HG02759 (cell line): ENCODE measurements around the gene MMP7.
A peak's percentile ranks its signal among the peaks of the same experiment; 100 is the strongest.

Source experiments
- ATAC-seq: cut with Tn5 transposase; IDR thresholded peaks from one replicate; pipeline ENCODE4 v1.9.1; 2021; ENCODE audit warnings: mild to moderate bottlenecking, moderate library complexity; ENCODE audit not compliant: unreplicated experiment

The MMP7 gene

GRCh38 chr11:102497061-102497460 lies 33.5 kb downstream of the MMP7 start:
- ATAC-seq = no peak

GRCh38 chr11:102495161-102496042 lies 35.1 kb downstream of the MMP7 start:
- peak; percentile 81 for ATAC-seq

DNA sequence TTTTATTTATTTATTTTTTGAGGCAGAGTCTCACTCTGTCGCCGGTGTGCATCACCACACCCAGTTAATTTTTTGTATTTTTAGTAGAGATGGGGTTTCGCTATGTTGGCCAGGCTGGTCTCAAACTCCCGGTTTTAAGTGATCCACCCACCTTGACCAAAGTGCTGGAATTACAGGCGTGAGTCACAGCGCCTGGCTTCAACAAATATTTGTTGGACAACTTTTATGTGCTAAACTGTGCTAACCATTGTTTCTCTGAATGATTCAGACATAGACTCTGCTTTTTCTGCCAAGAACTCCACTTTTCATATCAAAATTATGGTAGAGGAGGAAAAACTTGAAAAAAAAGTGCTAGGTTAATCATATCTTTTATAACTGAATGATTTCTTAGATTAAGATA lies 36.3 kb downstream of the MMP7 start:
- no peak for ATAC-seq

GRCh38 chr11:102493524-102493923 lies 37.0 kb downstream of the MMP7 start:
- no peak for ATAC-seq

DNA sequence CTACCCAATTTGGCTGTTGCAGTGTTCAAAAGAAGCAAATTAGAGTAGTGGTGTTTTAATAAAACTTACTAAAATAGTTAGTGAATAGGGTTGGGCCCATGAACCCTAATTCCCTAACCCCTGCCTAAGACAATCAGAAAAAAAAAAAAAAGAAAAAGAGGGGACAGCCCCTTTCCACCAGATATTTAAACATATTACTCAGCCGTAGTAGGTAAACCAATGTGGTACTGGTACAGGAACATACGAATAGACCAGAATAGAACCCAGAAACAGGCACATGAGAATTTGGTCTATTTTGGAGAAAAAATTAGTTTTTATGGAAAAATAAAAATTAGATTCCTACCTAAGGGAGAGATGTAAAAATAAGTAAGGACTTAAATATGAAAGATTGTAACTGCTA lies 38.6 kb downstream of the MMP7 start:
- ATAC-seq = no peak

- no peak for ATAC-seq
These were observed 41.1 kb downstream of the MMP7 start for GRCh38 chr11:102489186-102490145.

DNA sequence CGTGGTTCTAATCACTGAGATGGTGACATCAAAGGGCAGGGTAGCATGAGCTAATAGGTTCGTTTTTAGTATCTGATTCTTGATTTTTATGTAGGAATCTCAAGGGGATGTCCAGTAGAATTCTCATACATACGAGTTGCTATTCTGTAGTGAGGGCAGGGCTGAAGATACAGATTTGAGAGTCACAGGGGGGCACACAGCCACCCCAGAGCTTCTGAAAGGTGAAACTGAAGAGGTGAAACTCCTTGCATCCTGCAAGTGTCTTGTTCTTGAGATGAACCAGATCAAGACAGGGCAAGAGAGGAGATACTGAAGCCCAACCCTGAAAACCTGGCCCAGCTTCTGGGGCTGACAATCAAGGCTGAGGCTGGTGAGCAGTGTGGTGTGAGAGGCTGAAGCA lies 42.3 kb downstream of the MMP7 start:
- ATAC-seq = peak; percentile 65

DNA sequence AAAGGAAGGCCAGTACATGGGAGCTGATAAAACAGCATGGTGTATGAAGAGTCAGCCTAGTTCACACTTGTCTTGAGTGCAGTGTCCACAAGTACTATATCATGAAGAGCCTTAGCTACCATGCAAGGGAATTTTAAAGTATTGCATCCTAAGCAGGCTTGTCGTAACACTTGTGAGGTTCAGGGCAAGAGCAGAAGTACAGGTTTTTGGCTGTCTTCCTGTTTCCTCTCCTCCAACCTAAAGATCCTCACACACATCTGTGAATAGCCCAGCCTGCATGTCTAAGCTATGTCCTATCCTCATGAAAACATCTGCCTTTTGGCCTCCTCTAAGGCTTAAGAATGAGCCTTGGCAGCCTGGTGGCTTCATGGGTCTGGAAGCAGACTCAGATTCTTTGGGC lies 43.3 kb downstream of the MMP7 start:
- ATAC-seq = no peak

DNA sequence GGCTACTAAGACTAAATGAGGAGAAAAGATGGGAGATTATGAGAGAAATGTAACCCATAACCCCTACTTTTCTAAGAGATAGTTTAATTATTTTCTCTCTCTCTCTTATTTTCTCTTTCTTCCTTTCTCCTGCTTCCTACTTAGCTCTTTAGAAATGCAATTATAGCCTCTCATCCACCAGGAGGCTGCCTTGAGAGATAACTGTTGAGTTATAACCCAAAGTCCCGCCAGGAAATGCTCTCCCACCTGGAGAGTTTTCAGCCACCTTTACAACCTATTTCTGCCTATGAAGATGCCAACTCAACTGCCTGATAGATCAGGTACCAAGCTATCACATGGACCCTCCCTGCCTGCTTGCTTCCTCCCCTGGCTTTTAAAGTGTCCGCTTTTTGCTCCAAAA lies 44.0 kb downstream of the MMP7 start:
- no peak for ATAC-seq

DNA sequence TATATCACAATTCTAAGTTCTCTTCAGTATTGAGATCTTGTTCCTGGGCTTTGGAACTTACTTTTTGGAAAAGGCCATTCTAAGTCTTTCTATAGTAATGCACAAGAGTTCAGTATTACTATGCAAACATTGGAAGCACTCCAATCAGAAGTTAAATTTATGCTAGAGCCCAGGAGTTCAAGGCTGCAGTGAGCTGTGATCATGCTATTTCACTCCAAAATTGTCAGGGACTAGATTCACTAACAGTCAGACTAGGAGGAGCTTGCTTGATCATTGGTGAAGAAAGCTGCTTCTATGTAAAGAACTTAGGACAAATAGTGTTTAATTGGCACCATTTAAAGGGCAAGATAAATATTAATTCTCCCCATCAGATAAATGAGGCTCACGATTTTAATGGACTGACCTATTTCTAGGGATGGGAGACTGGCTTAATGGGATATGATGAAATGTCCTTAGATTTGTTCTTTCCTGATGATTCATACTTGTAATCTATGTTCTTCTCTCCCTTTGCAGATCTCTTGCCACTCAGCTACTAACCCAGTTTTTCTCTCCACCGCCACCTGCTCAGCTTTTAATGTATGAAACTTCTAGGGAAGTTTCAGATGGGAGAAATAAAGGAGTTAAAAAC lies 45.3 kb downstream of the MMP7 start:
- ATAC-seq = no peak

DNA sequence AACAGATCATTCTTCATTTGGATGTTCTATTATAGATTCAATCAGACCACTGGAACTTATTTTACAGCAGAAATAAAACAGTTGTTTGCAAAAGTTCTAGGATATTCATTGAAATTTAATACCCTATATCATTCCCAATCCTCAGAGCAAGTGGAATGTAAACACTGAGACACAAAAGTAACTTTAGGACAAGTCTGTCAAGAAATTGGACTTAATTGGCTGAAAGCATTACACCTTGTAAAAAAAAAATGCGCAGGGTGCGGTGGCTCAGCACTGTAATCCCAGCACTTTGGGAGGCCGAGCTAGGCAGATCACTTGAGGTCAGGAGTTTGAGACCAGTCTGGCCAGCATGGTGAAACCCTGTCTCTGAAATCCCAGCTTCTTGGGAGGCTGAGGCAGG lies 48.1 kb downstream of the MMP7 start:
- no peak for ATAC-seq

DNA sequence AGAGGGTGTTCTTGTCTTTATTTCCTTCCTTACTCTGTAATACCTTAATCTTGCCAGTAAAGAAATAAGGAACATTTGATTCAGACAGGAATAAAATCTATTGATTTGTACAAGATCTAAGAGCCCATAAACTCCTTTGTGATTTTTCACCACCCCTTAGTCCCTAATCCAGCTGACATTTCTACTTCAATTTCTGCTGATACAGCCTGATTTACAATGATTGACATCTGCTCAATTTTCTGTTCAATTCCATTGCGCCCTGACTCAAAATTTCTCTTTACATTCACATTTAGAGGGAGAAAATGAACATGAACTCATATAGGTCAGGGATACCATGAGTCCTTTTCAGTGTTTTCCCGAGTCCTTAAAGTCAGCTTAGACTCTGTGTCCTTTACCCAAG lies 50.8 kb downstream of the MMP7 start:
- ATAC-seq = no peak

- ATAC-seq = no peak
These were observed 51.8 kb downstream of the MMP7 start for GRCh38 chr11:102478673-102479299.

DNA sequence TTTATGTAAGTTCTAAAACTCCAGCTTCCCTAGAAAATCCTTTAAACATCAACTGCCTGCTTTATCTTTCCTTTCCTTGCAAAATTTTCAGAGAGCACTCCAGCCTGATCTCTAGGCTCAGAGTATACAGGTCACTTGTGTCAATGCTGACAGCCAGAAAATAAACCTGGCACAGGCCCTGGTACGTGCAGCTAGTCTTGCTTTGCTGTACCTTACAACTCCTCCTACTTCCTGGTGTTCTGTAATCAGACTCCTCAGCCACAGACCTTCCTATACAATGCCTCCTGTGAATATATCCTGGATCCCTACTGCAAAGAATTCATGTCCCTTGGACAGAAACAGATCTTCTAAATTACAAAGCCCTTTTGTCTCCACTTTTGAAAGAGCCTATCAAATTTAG lies 53.7 kb downstream of the MMP7 start:
- no peak for ATAC-seq

DNA sequence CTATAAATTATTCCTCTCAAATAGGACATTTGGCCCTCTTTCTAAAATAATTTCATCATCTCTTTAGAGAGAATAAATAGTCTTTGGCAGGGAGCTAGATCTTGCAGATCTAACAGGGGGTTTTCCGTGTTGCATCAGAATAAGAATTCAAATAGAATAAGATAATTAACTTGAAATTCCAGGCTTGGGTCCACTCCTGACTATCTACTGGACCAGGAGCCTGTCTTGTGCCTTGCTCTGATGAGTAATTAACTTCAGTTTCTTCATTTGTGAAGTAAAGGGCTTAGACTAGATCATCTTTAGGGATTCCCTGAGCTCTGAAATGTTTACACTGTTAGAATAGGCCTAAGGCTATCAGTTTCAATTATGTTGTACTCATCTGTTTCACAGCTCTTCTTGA lies 54.5 kb downstream of the MMP7 start:
- ATAC-seq = no peak

DNA sequence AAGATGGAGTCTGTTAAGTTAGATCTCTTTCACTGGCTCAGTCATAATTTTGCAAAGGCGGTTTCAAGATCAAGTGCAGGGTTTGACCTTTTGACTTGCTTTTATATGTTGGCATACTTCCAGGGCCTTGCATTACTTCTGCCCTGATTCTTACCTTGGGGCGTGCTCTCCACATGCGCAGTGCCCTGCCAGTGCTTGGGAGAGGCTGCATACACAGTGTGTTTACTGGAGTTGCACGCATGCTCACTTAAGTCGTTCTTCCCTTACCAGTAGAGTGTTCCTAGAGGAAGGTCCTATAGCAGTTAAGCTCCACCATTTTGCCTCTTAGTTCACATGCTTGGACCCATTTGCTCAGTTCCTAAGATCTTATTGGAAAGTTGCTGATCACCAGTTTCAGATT lies 57.0 kb downstream of the MMP7 start:
- no peak for ATAC-seq

DNA sequence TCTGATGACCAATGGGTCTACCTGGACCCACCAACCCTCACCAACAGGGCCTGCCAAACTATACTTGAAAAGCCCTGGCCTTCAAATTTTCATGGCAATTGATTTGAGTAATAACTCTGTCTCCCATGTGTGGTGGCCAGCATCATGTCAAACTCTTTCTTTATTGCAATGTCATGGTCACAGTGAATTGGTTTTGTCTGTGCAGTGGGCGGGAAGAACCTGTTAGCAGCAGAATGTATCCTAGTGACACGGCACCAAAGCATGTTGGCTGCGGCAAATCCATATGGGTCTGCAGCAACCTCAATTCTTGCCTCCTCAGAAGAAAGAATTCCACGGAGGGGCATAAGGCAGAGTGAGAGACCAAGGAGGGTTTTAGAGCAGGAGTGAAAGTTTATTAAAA lies 58.4 kb downstream of the MMP7 start:
- no peak for ATAC-seq

DNA sequence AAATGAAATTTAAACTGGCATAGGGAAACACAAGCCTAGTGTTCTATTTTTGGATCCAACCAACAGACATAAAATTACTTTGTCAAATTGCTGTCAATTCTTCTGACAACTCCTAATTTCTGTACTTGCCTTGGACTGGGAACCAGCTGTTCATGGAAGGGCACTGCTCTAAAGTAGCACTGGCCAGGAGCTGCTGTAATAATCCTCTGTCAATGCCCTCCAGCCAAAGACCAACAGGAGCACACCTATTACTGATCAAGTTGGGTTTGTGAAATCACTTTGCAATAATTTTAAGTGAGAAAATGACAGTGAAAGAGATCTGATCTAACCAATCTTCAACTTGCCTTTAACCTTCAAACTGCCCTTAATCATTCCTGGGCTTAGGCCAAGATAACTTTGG lies 59.1 kb downstream of the MMP7 start:
- no peak for ATAC-seq
